HEK293 (cell line): Measurements from ENCODE around the gene AFG3L2.

Source experiments
- CTCF ChIP-seq: fragments of 450-650 bp; formaldehyde crosslinking; IDR thresholded peaks from 2 replicates; pipeline ENCODE4 v1.5.1; 2016; ENCODE audit warnings: missing biosample characterization, missing genetic modification characterization
- REST ChIP-seq: fragments of 450-650 bp; formaldehyde crosslinking; IDR thresholded peaks from 2 replicates; pipeline ENCODE4 v1.5.1; 2016; ENCODE audit warnings: missing biosample characterization, missing genetic modification characterization
- ZNF138 ChIP-seq: fragments of 450-650 bp; formaldehyde crosslinking; IDR thresholded peaks from 2 replicates; pipeline ENCODE4 v1.5.1; 2016; ENCODE audit warnings: missing biosample characterization, missing genetic modification characterization, borderline replicate concordance
- ZNF302 ChIP-seq: fragments of 450-650 bp; formaldehyde crosslinking; IDR thresholded peaks from 2 replicates; pipeline ENCODE4 v1.5.1; 2016; ENCODE audit warnings: missing biosample characterization, missing genetic modification characterization, low read depth
- ZNF416 ChIP-seq: fragments of 450-650 bp; formaldehyde crosslinking; IDR thresholded peaks from 2 replicates; pipeline ENCODE4 v1.5.1; 2016; ENCODE audit warnings: missing biosample characterization, missing genetic modification characterization
- ZNF660 ChIP-seq: fragments of 450-650 bp; IDR thresholded peaks from 2 replicates; pipeline ENCODE4 v1.5.1; 2018; ENCODE audit warnings: missing biosample characterization, mild to moderate bottlenecking, missing genetic modification characterization

GRCh38 chr18:12410081-12410481, 33.1 kb upstream of the AFG3L2 start:
- TF ChIP-seq ZNF416 (tag by site-specific recombination), result no peak
- no peak for TF ChIP-seq ZNF138
- no peak for TF ChIP-seq CTCF
- no peak for TF ChIP-seq REST (tag by site-specific recombination)
- TF ChIP-seq ZNF302, result no peak
- TF ChIP-seq ZNF660 (tag by site-specific recombination), result no peak
